HepG2 (cell line): ENCODE measurements around the gene WWP2. TPM values are rescaled to one million over a fixed set of nuclear protein-coding genes. Genes with fewer than 3 reads are reported as not detected.
A peak's percentile ranks its signal among the peaks of the same experiment; 100 is the strongest.

Experiments
- CHD2 ChIP-seq: IDR thresholded peaks from 2 replicates; pipeline ENCODE4 v1.6.1; 2011; ENCODE audit warnings: low read depth, low read length, improper control_type of control experiment
- CTCF ChIP-seq: sonication (generic); formaldehyde crosslinking; IDR thresholded peaks from 2 replicates; pipeline ENCODE4 v1.5.0; 2020; ENCODE audit warnings: mild to moderate bottlenecking, missing genetic modification reagents, moderate library complexity
- E2F1 ChIP-seq: sonication (generic); formaldehyde crosslinking; IDR thresholded peaks from 2 replicates; pipeline ENCODE4 v1.5.0; 2020; ENCODE audit warnings: missing genetic modification reagents
- HOXA3 ChIP-seq: sonication (generic); formaldehyde crosslinking; IDR thresholded peaks from 2 replicates; pipeline ENCODE4 v1.5.0; 2020; ENCODE audit warnings: missing genetic modification reagents
- JDP2 ChIP-seq: sonication (generic); formaldehyde crosslinking; IDR thresholded peaks from 2 replicates; pipeline ENCODE4 v1.8.1; 2022; ENCODE audit warnings: missing genetic modification reagents, borderline replicate concordance
- KLF9 ChIP-seq: IDR thresholded peaks from 2 replicates; pipeline ENCODE4 v1.6.1; 2016; ENCODE audit warnings: low read depth
- MATR3 ChIP-seq: sonication (generic); formaldehyde crosslinking; IDR thresholded peaks from 2 replicates; pipeline ENCODE4 v1.4.0; 2020; ENCODE audit warnings: missing genetic modification reagents
- MBD4 ChIP-seq: IDR thresholded peaks from 2 replicates; pipeline ENCODE4 v1.6.1; 2012; ENCODE audit warnings: low read length, inconsistent platforms, borderline replicate concordance
- PHB2 ChIP-seq: fragments of 450-650 bp; IDR thresholded peaks from 2 replicates; pipeline ENCODE4 v1.6.1; 2018; ENCODE audit not compliant: partially characterized antibody
- PHF8 ChIP-seq: sonication (generic); formaldehyde crosslinking; IDR thresholded peaks from 2 replicates; pipeline ENCODE4 v1.5.0; 2020; ENCODE audit warnings: missing genetic modification reagents
- SSRP1 ChIP-seq: IDR thresholded peaks from 2 replicates; pipeline ENCODE4 v1.6.1; 2016; ENCODE audit warnings: control low read depth
- TSC22D2 ChIP-seq: sonication (generic); formaldehyde crosslinking; IDR thresholded peaks from 2 replicates; pipeline ENCODE4 v1.5.1; 2020; ENCODE audit warnings: missing genetic modification reagents, mild to moderate bottlenecking, borderline replicate concordance
- ZBED4 ChIP-seq: sonication (generic); formaldehyde crosslinking; IDR thresholded peaks from 2 replicates; pipeline ENCODE4 v1.4.0; 2020; ENCODE audit warnings: missing genetic modification reagents, borderline replicate concordance
- ZNF10 ChIP-seq: sonication (generic); formaldehyde crosslinking; IDR thresholded peaks from 2 replicates; pipeline ENCODE4 v1.4.0; 2020; ENCODE audit warnings: mild to moderate bottlenecking, low read depth, missing genetic modification reagents, borderline replicate concordance
- ZNF143 ChIP-seq: sonication (generic); formaldehyde crosslinking; IDR thresholded peaks from 2 replicates; pipeline ENCODE4 v1.4.0; 2020; ENCODE audit warnings: missing genetic modification reagents
- ZNF333 ChIP-seq: sonication (generic); formaldehyde crosslinking; IDR thresholded peaks from 2 replicates; pipeline ENCODE4 v1.4.0; 2020; ENCODE audit warnings: mild to moderate bottlenecking, missing genetic modification reagents, borderline replicate concordance
- ZNF350 ChIP-seq: sonication (generic); formaldehyde crosslinking; IDR thresholded peaks from 2 replicates; pipeline ENCODE4 v1.4.0; 2020; ENCODE audit warnings: mild to moderate bottlenecking, low read depth, missing genetic modification reagents, borderline replicate concordance
- ZNF546 ChIP-seq: sonication (generic); formaldehyde crosslinking; conservative IDR thresholded peaks from 2 replicates; pipeline ENCODE4 v1.8.1; 2023; ENCODE audit warnings: mild to moderate bottlenecking, missing genetic modification reagents
- ZNF597 ChIP-seq: sonication (generic); formaldehyde crosslinking; IDR thresholded peaks from 2 replicates; pipeline ENCODE4 v1.5.0; 2020; ENCODE audit warnings: missing genetic modification reagents
- ZNF607 ChIP-seq: sonication (generic); formaldehyde crosslinking; IDR thresholded peaks from 2 replicates; pipeline ENCODE4 v1.5.1; 2020; ENCODE audit warnings: missing genetic modification reagents, mild to moderate bottlenecking, borderline replicate concordance
- ZNF766 ChIP-seq: sonication (generic); formaldehyde crosslinking; IDR thresholded peaks from 2 replicates; pipeline ENCODE4 v1.5.0; 2020; ENCODE audit warnings: missing genetic modification reagents, borderline replicate concordance
- ZNF883 ChIP-seq: sonication (generic); formaldehyde crosslinking; IDR thresholded peaks from 2 replicates; pipeline ENCODE4 v1.5.1; 2020; ENCODE audit warnings: mild to moderate bottlenecking, missing genetic modification reagents; ENCODE audit errors: not compliant biosample characterization
- polyA plus RNA-seq, 8 experiments: library from polyadenylated mRNA; depleted of rRNA in 3 of 8; stranded (reverse) in 7 of 8; unstranded in 1 of 8; fragments of >200 nt; fragmentation: Illumina TruSeq in 4 of 8; extraction: Trizol in 4 of 8; gene quantifications; 2 replicates each; pipeline versions ENCODE4 v1.2.1 to v1.2.3, GENCODE V29; 2011 to 2016; ENCODE audit warnings: low read depth in 4 of 8, missing spikeins in 1 of 8, mixed read lengths in 1 of 8; ENCODE audit not compliant: insufficient read depth in 1 of 8
- total RNA-seq, 5 experiments: library from RNA; depleted of rRNA; stranded (reverse); fragments of >200 nt; fragmentation: Illumina TruSeq; extraction: Trizol; gene quantifications; 2 replicates each; pipeline ENCODE4 v1.2.3, GENCODE V29; 2016; ENCODE audit warnings: low read depth in 1 of 5

Gene WWP2
- total and polyA plus RNA-seq, 2 of the 13 experiments (the other 11 are each of a cell fraction or from before 2014, with no cell fraction given) = 11.4 to 28.2 TPM

GRCh38 chr16:69831212-69832123 lies 69.3 kb downstream of the WWP2 start (continued):
- TF ChIP-seq ZNF597 (no peak), ZNF546 (no peak), TSC22D2 (CRISPR knock-in tag) (no peak), HOXA3 (CRISPR knock-in tag) (peak; percentile 49; the same call in 1 of the 2 replicates), ZNF883 (CRISPR knock-in tag) (peak; percentile 20), PHF8 (no peak), JDP2 (CRISPR knock-in tag) (no peak), ZNF607 (no peak), PHB2 (no peak), KLF9 (CRISPR knock-in tag) (no peak), ZNF143 (CRISPR knock-in tag) (no peak), E2F1 (CRISPR knock-in tag) (no peak; the same call in none of the 2 replicates), ZNF350 (CRISPR knock-in tag) (no peak), ZBED4 (no peak), ZNF766 (no peak), MBD4 (peak; percentile 77; the same call in 1 of the 2 replicates), ZNF10 (CRISPR knock-in tag) (no peak), SSRP1 (CRISPR knock-in tag) (no peak), MATR3 (CRISPR knock-in tag) (no peak), ZNF333 (CRISPR knock-in tag) (no peak), CTCF (CRISPR knock-in tag) (no peak), CHD2 (no peak)
